Fibroblast of mammary gland (primary cell): Measurements from ENCODE around the gene RIIAD1.
"Not testable (repeated sequence)": the region's sequence is repeated elsewhere in the genome, so short reads cannot be mapped to it uniquely, and the experiment has no call there.

Source experiments
- DNase-seq: peaks from one replicate; pipeline ENCODE4 v3.0.0-alpha.2; 2010; ENCODE audit warnings: low read depth
- H3K4me3 ChIP-seq: 2 replicates; pipeline ENCODE4 v1.5.1; 2011; ENCODE audit warnings: low read depth, mild to moderate bottlenecking, low read length, moderate library complexity; ENCODE audit not compliant: control insufficient read depth
- TF ChIP-seq, protein P1 (sequence below): conservative IDR thresholded peaks from 2 replicates; pipeline ENCODE4 v1.5.1; 2011; ENCODE audit warnings: low read depth, low read length, inconsistent platforms; ENCODE audit not compliant: control insufficient read depth, insufficient read depth

RIIAD1 gene, protein sequence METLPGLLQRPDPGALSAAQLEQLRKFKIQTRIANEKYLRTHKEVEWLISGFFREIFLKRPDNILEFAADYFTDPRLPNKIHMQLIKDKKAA

DNA sequence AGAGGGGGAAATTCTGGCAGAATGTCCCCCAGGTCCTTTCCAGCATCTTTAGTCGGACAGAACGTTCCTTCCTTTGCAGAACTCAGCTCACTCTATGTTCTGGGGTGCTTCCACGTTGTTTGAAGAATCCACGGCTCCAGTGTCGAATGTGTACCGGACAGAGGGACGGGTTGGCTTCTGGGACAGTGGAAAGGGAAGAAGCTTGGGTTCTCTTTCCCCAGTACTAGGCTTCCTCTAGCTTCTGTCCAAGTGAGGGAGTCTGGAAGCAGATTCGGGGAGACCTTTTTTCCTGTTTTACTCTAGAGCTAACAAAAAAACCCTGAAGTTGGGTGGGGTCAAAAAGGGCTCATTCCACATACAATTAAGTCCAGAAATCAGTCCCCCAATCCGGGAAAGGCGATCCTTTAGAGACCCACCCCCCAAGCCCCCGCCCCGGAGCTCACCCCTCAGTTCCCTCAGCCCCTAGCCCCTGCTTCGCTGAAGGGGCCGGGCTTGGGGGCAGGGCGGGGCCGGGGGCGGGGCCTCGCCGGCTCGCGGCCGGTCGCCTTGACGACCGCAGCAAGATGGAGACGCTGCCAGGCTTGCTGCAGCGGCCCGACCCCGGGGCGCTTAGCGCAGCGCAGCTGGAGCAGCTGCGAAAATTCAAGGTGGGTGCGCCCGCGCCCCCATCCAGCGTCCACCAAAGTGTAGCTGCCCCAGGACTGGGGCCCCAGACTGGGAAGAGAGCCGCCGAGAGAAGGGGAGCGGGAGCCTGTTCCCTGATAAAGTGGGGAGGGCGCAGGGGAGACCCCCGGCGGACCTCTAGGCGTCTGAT is at the start of gene RIIAD1:
RIIAD1 (plus strand) TSS at position 549 of the 814 bp plus-strand sequence; CDS start at position 564, 15 bp downstream.
- TF ChIP-seq, protein P1, sequence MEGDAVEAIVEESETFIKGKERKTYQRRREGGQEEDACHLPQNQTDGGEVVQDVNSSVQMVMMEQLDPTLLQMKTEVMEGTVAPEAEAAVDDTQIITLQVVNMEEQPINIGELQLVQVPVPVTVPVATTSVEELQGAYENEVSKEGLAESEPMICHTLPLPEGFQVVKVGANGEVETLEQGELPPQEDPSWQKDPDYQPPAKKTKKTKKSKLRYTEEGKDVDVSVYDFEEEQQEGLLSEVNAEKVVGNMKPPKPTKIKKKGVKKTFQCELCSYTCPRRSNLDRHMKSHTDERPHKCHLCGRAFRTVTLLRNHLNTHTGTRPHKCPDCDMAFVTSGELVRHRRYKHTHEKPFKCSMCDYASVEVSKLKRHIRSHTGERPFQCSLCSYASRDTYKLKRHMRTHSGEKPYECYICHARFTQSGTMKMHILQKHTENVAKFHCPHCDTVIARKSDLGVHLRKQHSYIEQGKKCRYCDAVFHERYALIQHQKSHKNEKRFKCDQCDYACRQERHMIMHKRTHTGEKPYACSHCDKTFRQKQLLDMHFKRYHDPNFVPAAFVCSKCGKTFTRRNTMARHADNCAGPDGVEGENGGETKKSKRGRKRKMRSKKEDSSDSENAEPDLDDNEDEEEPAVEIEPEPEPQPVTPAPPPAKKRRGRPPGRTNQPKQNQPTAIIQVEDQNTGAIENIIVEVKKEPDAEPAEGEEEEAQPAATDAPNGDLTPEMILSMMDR: no peak
- peak within 1 kb of the TSS; percentile 34 for H3K4me3 ChIP-seq
- DNase-seq: peak; percentile 7

DNA sequence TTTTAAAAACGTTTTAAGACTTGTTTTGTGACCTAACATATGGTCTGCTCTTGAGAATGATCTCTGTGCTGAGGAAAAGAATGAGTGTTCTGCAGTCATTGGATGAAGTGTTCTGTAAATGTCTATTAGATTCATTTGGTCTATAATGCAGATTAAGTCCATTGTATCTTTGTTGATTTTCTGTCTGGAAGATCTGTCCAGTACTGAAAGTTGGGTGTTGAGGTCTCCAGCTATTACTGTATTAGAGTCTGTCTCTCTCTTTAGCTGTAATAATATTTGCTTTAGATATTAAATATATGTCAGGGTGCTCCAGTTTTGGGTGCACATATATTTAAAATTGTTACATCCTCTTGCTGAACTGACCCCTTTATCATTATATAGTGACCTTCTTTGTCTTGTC is 47.9 kb upstream of the RIIAD1 start:
- TF ChIP-seq, protein P1: no peak
- DNase-seq: no peak
- no peak overlapping the region for H3K4me3 ChIP-seq

DNA sequence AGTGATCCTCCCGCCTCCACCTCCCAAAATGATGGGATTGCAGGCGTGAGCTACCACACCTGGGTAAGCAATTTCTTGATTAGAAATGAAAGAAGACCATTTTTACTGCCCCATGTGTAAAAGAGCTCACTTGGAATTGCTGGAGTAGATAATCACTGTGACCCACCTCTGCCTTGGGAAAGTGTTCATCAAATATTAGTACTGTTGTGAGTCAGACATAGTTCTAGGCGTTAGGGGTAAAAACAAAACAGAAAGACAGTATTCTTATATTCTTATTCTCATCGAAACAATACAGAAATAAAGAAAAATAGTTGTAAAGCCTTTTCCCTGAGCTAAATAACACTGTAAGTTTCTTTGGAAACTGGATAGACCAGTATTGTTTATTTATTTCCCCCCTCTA is 40.9 kb upstream of the RIIAD1 start:
- no peak overlapping the region for H3K4me3 ChIP-seq
- TF ChIP-seq, protein P1: no peak
- peak; percentile 28 for DNase-seq

GRCh38 chr1:151680826-151681225 is 40.5 kb upstream of the RIIAD1 start:
- TF ChIP-seq, protein P1: no peak

GRCh38 chr1:151681923-151682322 is 39.4 kb upstream of the RIIAD1 start:
- no peak overlapping the region for H3K4me3 ChIP-seq
- DNase-seq: no peak
- TF ChIP-seq, protein P1: no peak

More at GRCh38 chr1:151680826-151681225, 40.5 kb upstream of the RIIAD1 start:
- H3K4me3 ChIP-seq: no peak overlapping the region
- peak; percentile 75 for DNase-seq

DNA sequence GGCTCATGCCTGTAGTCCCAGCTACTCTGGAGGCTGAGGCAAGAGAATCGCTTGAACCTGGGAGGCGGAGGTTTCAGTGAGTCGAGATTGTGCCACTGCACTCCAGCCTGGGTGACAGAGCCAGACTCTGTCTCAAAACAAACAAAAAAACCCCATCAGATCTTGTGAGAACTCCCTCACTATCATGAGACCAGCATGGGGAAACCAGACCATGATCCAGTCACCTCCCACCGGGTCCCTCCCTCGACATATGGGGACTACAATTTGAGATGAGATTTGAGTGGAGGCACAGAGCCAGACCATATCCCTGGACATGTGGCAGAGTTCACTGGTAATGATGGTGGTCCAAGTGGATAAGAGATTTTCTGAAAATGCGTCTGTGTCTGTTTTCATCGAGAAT is 38.4 kb upstream of the RIIAD1 start:
- DNase-seq, H3K4me3 ChIP-seq: not testable (repeated sequence)

GRCh38 chr1:151684128-151684527 is 37.2 kb upstream of the RIIAD1 start:
- TF ChIP-seq, protein P1: no peak
- DNase-seq: no peak
- H3K4me3 ChIP-seq: no peak overlapping the region
